NB4 (cell line): ENCODE data around the gene PIP5K1B.

Experiments
- DNase-seq: peaks from one replicate; pipeline ENCODE4 v3.0.0; 2010; ENCODE audit warnings: low read depth
- H3K4me3 ChIP-seq: one replicate; pipeline ENCODE4 v1.5.1; 2011; ENCODE audit warnings: mild to moderate bottlenecking, low read depth, low read length, moderate library complexity
- MAX ChIP-seq: IDR thresholded peaks from 2 replicates; pipeline ENCODE4 v1.6.1; 2011; ENCODE audit warnings: low read depth, low read length
- MYC ChIP-seq: IDR thresholded peaks from 2 replicates; pipeline ENCODE4 v1.6.1; 2011; ENCODE audit warnings: low read depth, low read length
- POLR2A ChIP-seq: IDR thresholded peaks from 2 replicates; pipeline ENCODE4 v1.6.1; 2011; ENCODE audit warnings: mild to moderate bottlenecking; ENCODE audit not compliant: insufficient read length; ENCODE audit errors: extremely low read depth
- TF ChIP-seq, protein P1 (sequence below): IDR thresholded peaks from one replicate; pipeline ENCODE4 v1.5.1; 2012; ENCODE audit warnings: low read depth, low read length

PIP5K1B gene

GRCh38 chr9:68760674-68761333 is 55.8 kb downstream of the PIP5K1B start:
- DNase-seq, result no peak
- TF ChIP-seq POLR2A, result no peak
- no peak for TF ChIP-seq MYC
- no peak for TF ChIP-seq MAX
- TF ChIP-seq, protein P1, sequence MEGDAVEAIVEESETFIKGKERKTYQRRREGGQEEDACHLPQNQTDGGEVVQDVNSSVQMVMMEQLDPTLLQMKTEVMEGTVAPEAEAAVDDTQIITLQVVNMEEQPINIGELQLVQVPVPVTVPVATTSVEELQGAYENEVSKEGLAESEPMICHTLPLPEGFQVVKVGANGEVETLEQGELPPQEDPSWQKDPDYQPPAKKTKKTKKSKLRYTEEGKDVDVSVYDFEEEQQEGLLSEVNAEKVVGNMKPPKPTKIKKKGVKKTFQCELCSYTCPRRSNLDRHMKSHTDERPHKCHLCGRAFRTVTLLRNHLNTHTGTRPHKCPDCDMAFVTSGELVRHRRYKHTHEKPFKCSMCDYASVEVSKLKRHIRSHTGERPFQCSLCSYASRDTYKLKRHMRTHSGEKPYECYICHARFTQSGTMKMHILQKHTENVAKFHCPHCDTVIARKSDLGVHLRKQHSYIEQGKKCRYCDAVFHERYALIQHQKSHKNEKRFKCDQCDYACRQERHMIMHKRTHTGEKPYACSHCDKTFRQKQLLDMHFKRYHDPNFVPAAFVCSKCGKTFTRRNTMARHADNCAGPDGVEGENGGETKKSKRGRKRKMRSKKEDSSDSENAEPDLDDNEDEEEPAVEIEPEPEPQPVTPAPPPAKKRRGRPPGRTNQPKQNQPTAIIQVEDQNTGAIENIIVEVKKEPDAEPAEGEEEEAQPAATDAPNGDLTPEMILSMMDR, result no peak
- H3K4me3 ChIP-seq, result no peak overlapping the region

DNA sequence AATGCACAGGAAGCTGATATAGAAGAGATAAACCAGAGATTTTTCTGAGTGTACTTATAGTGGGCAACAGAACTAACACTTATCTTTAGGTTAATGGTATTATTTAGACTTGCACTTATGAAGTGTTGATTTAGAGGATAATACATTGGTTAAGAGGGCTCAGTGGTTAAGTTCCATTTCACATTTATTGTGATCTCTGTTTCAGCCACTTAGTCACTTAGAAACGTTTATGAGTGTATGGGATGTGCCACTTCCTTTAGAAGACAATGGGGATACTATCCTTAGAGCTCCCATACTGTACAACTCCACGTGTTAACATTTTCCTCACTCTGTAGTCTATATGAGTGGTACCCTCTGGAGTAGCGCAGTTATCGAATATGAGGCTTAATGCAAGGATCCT is 57.5 kb downstream of the PIP5K1B start:
- no peak for DNase-seq
- TF ChIP-seq MAX (no peak), POLR2A (no peak), MYC (no peak)
- TF ChIP-seq, protein P1, result no peak
- H3K4me3 ChIP-seq, result no peak overlapping the region

DNA sequence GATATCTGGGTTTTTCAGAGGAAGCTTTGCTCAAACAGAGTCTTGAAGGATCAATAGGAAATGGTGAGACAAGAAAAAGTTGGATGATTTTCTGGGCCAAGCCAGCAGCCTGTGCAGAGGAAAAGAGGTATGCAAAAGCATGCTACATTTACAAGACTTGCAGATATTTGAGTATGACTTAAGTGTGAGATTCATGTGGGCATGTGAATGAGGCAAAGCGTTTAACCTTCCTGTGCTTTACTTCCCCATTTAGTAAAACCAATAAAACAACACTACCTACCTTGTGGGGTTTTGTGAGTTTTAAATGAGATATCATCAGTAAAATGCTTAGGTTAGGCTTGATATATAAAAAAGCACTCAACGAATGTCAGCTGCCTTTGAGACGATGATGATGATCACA is 58.1 kb downstream of the PIP5K1B start:
- TF ChIP-seq POLR2A, result no peak
- H3K4me3 ChIP-seq, result no peak overlapping the region
- DNase-seq, result no peak

- H3K4me3 ChIP-seq, result no peak overlapping the region
- TF ChIP-seq, protein P1, result no peak
- TF ChIP-seq MYC (no peak), POLR2A (no peak), MAX (no peak)
- no peak for DNase-seq
Observed at GRCh38 chr9:68768619-68769018, 63.6 kb downstream of the PIP5K1B start.

- DNase-seq, result no peak
- TF ChIP-seq MYC (no peak), POLR2A (no peak), MAX (no peak)
- TF ChIP-seq, protein P1, result no peak
- no peak overlapping the region for H3K4me3 ChIP-seq
Observed at GRCh38 chr9:68769852-68770251, 64.8 kb downstream of the PIP5K1B start.

- no peak for DNase-seq
- H3K4me3 ChIP-seq, result no peak overlapping the region
- TF ChIP-seq MAX, result no peak
- TF ChIP-seq POLR2A, result no peak
- TF ChIP-seq, protein P1, result no peak
- TF ChIP-seq MYC, result no peak
Observed at GRCh38 chr9:68771376-68771775, 66.3 kb downstream of the PIP5K1B start.
